GM10266 (cell line): ENCODE data around the gene PHACTR4.
"Not testable (repeated sequence)": the region's sequence is repeated elsewhere in the genome, so short reads cannot be mapped to it uniquely, and the experiment has no call there.

Experiments
- DNase-seq: peaks from one replicate; pipeline ENCODE4 v3.0.0; 2012; ENCODE audit errors: extremely low spot score
- CTCF ChIP-seq: IDR thresholded peaks from 2 replicates; pipeline ENCODE4 v1.5.1; 2012; ENCODE audit warnings: mild to moderate bottlenecking, low read depth; ENCODE audit not compliant: control insufficient read depth, insufficient read depth; ENCODE audit errors: missing control alignments

The PHACTR4 gene

GRCh38 chr1:28329395-28330153 is 40.0 kb upstream of the PHACTR4 start:
- DNase-seq: no peak
- no peak for TF ChIP-seq CTCF

DNA sequence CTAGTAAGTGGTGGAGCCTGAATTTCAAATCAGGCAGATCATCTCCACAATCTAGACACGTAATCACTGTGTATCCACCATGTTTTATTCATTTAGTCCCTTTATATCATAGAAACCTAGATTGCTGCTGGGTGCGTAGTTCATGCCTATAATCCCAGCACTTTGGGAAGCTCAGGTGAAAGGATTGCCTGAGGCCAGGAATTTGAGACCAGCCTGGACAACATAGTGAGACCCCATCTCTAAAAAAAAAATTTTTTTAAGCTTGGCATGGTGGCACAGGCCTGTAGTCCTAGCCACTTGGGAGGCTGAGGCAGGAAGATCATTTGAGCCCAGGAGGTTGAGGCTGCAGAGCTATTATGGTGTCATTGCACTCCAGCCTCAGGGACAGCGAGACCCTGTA is 30.6 kb upstream of the PHACTR4 start:
- TF ChIP-seq CTCF: no peak
- DNase-seq: no peak

DNA sequence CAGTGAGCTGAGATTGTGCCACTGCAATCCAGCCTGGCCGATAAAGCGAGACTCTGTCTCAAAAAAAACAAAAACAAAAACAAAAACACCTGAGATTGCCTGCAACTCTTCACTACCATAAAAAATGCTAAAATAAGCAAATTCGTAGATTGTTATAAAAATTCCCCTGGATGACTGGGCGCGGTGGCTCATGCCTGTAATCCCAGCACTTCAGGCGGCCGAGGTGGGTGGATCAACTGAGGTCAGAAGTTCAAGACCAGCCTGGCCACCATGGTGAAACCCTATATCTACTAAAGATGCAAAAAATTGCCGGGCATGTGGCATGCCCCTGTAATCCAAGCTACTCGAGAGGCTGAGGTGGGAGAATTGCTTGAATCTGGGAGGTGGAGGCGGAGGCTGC is 30.0 kb upstream of the PHACTR4 start:
- TF ChIP-seq CTCF: no peak
- no peak for DNase-seq

- no peak for DNase-seq
- no peak for TF ChIP-seq CTCF
Observed at GRCh38 chr1:28340221-28340974, 29.1 kb upstream of the PHACTR4 start.

DNA sequence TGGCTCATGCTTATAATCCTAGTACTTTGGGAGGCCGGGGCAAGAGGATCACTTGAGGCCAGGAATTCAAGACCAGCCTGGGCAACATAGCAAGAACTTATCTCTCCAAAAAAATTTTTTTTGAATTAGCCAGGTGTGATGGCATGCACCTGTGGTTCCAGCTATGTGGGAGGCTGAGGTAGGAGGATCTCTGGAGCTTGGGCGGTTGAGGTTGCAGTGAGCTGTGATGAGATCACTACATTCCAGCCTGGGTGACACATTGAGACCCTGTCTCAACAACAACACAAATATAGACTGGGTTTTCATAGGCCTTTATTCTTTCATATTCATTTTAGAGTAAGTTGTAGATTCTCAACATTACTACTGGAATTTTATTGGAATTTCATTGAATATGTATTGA is 27.9 kb upstream of the PHACTR4 start:
- no peak for TF ChIP-seq CTCF
- DNase-seq: no peak

- TF ChIP-seq CTCF: no peak
- no peak for DNase-seq
Observed at GRCh38 chr1:28343405-28343804, 26.1 kb upstream of the PHACTR4 start.

- not testable (repeated sequence) for DNase-seq
Observed at GRCh38 chr1:28353248-28353810, 16.2 kb upstream of the PHACTR4 start.
